SH-SY5Y (cell line): ENCODE results near the gene PNPLA4.

Experiments used
- GATA2 ChIP-seq: IDR thresholded peaks from 2 replicates; pipeline ENCODE4 v1.6.1; 2011; ENCODE audit warnings: mild to moderate bottlenecking, low read depth, low read length
- GATA3 ChIP-seq: IDR thresholded peaks from 2 replicates; pipeline ENCODE4 v1.6.1; 2011; ENCODE audit warnings: low read depth, mild to moderate bottlenecking, low read length, moderate library complexity

DNA sequence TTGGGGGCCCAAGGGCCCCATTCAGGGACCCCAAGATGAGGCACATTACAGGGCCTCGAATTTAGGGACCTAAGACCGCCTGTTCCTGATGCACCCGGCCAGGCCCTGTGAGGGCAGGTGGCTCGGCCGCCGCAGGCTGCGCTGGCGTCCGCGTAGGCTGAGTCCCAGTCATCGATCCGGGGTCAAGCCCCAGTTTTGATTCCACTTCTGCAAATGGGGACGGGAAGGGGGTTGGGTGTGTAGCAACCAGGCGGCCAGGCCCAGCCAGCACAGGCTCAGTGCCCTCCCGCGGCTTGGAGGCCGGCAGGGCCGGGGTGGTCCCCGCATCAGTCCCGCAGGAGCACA lies 327 bp downstream of the PNPLA4 start:
- TF ChIP-seq GATA2 (no peak), GATA3 (no peak)
